GM03348 (cell line): Measurements from ENCODE around the gene B3GNT3.

Experiments used
- DNase-seq: peaks from one replicate; pipeline ENCODE4 v3.0.0; 2012; ENCODE audit warnings: low spot score

Gene B3GNT3

GRCh38 chr19:17794731-17795494 lies at the start of gene B3GNT3:
B3GNT3 (plus strand) TSS chr19:17795138; CDS start chr19:17807808, 12,670 bp downstream.
- DNase-seq: no peak

GRCh38 chr19:17747205-17748098 lies 47.5 kb upstream of the B3GNT3 start:
- DNase-seq: peak; percentile 99

- DNase-seq: no peak
Measured at GRCh38 chr19:17748884-17749638, 45.9 kb upstream of the B3GNT3 start.

- DNase-seq: no peak
Measured at GRCh38 chr19:17749912-17750317, 45.0 kb upstream of the B3GNT3 start.

GRCh38 chr19:17751103-17751911 lies 43.6 kb upstream of the B3GNT3 start, which contains the start of gene FCHO1:
FCHO1 (plus strand) TSS chr19:17751477; CDS start chr19:17755165, 3,688 bp downstream.
- no peak for DNase-seq

GRCh38 chr19:17751912-17752273 lies 43.0 kb upstream of the B3GNT3 start:
- DNase-seq: no peak

- no peak for DNase-seq
Measured at GRCh38 chr19:17752865-17753639, 41.9 kb upstream of the B3GNT3 start.

- DNase-seq: no peak
Measured at GRCh38 chr19:17753976-17754375, 41.0 kb upstream of the B3GNT3 start.

GRCh38 chr19:17754634-17755442 lies 40.1 kb upstream of the B3GNT3 start:
- no peak for DNase-seq

GRCh38 chr19:17755443-17755890 lies 39.5 kb upstream of the B3GNT3 start:
- no peak for DNase-seq

- DNase-seq: peak; percentile 31
Measured at GRCh38 chr19:17755977-17756670, 38.8 kb upstream of the B3GNT3 start.

- DNase-seq: peak; percentile 68
Measured at GRCh38 chr19:17757125-17757524, 37.8 kb upstream of the B3GNT3 start.

GRCh38 chr19:17758515-17758914 lies 36.4 kb upstream of the B3GNT3 start:
- DNase-seq: no peak

GRCh38 chr19:17761148-17761547 lies 33.8 kb upstream of the B3GNT3 start:
- no peak for DNase-seq

- peak; percentile 55 for DNase-seq
Measured at GRCh38 chr19:17762505-17763229, 32.3 kb upstream of the B3GNT3 start.

- DNase-seq: no peak
Measured at GRCh38 chr19:17764348-17764747, 30.6 kb upstream of the B3GNT3 start.

GRCh38 chr19:17765069-17765618 lies 29.8 kb upstream of the B3GNT3 start:
- DNase-seq: no peak

- DNase-seq: peak; percentile 87
Measured at GRCh38 chr19:17766543-17767131, 28.3 kb upstream of the B3GNT3 start.
